NCI-H2107 treated with DMSO at 0.1 percent for 48 hours (cell line): Measurements from ENCODE around the gene TTC9C.
"Not testable (repeated sequence)": the region's sequence is repeated elsewhere in the genome, so short reads cannot be mapped to it uniquely, and the experiment has no call there.

Source experiments
- DNase-seq: peaks from one replicate; lab custom pipeline; 2025; ENCODE audit not compliant: unreplicated experiment; lab: John Stamatoyannopoulos, UW

The TTC9C gene

DNA sequence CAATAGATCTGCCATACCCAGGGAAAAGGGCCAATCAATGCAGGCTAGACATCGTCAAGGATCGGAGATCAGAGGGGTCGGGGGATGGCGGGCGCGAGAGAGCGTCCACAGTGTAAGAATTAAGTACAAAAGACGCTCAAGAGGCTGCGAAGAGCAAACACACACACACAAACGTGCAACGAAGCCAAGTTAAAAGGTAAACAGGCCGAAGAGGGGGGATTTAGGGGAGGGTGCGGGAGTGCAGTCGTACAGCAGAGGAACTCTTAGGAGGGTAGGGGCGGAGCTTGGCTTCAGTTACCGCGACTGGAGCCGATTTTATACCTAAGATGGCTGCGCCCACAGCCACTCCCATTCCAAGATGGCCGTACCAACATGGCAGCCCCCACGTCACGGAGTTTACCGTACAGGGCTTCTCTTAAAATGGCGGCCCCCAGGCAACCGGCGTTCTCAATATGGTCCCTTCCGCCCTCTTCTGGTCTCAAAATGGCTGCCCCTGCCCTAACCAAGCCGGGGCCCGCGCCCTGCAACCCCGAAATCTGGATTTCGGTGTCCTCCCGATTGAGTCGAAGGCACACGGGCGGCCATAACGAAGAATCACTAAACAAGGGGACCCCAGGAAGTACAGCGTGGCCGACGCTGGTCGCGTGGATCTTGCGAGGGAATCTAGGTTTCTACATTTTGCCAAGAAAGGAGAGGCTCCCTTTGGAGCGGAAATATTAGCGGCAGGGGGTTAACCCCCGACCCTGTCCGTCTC, 18.9 kb upstream of the TTC9C start:
- peak; percentile 98 for DNase-seq

DNA sequence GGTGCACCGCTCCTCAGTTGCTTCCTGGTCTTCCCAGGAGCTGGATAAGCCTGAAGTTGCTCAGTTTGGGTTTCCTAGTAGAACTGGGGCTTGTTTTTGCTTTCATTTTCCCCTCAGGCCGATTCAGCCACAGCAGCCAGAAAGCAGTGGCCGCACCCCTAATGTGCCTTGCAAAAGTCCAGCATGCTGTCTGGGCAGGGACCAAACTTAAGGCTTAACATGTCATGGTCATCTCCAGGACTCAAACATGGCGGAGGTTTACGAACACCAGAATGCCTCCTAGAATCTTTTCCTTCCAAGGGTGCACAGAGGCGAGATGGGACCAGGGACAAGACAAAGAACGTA, 18.3 kb upstream of the TTC9C start:
- DNase-seq, result no peak

DNA sequence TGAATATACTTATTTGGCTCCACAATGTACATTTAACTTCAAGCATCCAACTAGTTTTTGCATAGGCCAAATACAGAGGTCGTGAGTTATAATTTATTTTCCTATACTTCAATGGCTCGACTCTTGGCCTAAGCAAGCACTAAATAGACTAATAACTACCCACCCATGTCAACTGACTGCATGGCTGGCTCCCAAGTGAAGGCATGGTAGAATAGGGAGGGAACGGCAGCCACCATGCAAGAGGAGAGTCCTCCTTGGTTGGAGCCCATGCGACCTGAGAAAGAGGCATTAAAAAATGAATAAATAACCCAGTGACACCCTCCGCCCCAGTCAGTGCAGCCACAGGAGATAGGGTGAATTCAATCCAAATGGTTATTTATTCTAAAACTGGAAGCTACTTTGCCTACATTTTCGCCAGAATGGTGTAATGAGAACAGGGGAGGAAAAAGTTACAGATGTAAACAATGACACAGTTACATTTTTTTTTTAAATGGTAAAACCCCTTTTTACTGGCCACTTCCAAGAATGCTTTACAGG, 15.9 kb upstream of the TTC9C start:
- no peak for DNase-seq

DNA sequence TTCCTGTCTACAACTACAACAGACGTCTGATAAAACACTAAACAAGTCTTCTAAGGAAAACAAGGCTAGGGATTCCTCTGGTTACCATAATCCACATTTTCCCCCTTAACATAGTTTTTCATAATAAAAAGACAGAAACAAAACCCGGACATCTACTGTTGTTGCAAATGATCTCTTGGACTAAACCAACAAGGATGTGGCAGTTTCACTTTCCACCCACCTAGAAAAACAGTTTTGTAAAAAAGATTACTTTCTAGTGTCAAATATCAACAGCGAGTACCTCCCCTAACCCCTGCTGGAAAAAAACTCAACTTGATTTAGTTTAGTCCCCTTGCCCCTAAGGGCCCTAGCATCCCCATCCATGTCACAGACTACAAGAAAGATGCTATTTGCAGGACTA, 15.4 kb upstream of the TTC9C start:
- no peak for DNase-seq

DNA sequence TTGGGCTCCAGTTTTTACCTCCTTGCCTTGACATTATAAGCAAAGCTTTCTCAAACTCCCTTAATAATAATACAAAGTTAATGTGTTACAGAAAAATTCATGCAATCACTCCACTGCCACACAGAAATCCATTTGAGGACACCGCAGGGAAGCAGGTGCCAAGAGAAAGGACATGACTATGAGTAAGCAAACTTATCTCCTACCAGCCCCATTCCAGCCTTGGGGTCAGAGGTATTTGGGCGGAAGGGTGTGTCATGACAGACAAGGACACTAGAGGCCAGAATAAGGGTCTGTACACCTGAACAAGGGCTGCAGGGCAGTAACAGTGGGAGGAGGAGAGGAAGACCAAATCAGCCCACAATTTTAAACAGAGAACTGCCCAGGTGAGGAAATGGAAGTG, 14.9 kb upstream of the TTC9C start:
- DNase-seq, result no peak

DNA sequence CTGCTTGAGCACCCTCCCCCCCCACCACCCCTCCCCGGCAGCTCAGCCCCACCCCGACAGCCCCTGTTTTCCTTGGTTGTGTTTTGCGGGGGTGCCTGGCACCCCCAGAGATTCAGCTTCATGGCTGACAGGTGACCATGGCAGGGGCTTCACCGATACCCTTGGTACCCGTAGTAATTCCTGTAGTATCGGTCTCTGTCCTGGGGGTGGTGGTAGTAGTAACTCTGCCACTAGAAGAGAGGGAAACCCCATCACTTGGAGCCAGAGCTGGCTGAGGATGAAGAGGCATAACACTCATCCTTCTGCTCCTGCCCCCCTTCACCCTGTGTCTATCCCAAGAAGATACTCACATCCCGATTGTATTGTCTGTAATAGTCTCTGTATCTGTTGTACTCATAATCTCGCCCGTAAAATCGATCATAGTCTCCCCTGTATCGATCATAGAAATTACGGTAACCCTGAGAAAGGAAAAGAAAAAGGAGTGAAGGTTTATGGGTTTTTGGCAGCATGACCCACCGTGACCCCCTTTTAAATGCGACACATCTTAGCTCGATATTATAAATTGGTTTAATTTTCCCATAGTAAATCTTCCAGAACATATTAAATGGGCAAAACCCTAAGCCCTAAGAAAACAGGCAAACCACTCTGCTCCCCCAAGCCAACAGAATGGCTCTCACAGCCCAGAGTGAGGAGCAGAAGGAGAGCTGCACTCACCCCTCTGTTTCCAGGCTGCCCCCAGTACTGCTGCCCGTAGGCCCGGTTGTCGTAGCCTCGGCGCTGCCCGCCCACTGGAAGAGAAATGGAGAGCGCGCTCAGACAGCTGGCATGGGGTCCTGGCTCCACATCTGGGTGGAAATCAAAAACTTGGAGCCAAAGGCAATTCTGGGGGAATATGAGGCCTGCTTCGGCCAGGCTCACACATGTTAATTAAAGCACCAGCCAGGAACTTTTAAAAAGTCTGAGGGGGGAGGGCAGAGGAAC, 12.8 kb upstream of the TTC9C start:
- DNase-seq, result no peak

DNA sequence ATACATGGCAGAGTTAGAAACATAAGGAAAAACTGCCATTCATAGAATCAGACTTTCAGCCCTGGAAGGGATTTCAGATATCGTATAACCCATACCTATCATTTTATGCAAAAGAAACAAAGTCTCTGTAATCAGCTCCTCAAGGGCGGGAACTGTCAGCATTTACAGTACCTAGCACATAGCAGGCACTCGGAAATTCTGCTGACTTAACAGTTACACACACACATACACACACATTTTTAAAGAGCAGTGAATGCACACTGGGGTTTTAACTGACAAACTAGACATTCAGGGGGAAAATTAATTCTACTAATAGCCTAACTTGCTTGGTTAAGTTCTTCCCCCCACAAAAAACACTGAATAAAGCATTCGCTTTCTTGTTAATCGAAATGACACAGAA, 12.1 kb upstream of the TTC9C start:
- no peak for DNase-seq

DNA sequence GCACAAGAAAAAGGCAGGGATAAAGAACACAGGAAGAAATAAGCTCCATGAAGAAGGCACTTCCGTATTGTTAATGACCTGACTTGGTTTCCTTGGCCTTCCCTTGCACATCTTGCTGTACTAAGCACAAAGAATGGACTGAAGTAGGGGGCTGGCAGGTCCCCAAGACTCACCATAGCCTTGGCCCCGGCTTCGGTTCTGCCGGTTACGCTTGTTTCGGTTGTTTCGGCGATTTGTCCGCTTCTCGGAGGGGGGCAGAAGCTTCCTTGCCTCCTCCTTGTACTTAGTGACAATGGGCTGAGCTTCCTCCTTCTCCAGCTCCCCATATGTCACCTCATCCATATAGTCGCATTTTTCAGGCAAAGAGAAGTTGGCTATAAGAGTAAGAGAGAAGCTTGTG, 11.5 kb upstream of the TTC9C start:
- no peak for DNase-seq

DNA sequence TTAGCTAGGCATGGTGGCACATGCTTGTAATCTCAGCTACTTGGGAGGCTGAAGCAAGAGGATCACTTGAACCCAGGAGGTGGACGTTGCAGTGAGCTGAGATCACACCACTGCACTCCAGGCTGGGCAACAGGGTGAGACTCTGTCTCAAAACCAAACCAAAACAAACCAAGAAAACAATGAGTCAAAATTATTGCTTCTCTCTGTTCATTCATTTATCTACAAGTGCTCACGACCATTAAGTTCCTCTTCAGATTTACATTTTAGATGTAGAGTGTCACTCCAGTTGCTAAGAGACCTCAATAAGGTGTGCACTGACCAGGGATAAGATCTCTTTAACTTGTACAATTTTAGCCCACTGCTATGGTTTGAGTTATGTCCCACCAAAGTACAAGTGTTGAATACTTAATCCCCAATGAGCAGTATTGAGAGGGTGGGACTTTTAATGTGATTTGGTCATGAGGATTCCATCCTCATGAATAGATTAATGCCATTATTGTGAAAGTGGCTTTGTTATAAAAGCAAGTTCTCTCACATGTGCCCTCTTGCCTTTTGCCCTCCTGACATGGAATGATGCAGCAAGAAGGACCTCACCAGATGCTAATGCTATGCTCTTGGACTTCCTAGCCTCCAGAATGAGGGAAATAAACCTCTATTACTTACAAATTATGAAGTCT, 8.8 kb upstream of the TTC9C start:
- no peak for DNase-seq

DNA sequence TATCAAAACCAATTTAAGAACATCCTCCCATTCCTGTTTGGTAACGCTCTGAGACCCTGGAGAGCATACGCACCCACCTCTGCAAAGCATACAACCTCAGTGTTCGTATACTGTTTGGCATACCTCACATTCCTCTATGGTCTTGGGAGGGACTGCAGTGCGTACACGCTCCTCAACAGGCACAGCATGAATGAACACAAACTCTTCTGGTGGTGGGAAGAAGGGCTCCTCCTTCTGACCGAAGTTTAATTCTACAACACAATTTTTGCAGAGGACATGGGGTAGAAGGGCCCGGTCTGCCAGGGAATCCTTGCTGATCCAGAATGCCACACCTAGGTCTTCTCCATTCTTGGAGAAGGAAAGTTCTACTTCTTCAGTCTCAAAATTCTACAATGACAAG, 6.3 kb upstream of the TTC9C start:
- no peak for DNase-seq

DNA sequence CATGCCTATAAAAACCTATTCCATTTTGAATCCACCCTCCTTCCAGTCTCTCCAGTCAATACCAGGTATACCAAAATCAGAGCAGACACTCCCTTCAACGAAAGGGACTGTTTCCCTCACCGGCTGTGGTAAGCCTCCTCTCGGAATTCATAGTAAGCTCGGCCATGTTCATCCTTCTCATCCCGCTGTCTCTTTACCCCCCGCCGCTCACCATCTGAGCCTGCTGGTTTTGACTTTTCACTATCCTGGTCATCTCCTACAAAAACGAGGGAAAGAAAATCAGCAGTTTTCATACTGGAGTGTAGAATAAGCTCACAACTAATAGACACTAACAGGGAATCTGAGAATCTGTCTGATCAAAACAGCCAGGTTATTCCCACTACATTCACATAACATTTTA, 4.1 kb upstream of the TTC9C start:
- no peak for DNase-seq

DNA sequence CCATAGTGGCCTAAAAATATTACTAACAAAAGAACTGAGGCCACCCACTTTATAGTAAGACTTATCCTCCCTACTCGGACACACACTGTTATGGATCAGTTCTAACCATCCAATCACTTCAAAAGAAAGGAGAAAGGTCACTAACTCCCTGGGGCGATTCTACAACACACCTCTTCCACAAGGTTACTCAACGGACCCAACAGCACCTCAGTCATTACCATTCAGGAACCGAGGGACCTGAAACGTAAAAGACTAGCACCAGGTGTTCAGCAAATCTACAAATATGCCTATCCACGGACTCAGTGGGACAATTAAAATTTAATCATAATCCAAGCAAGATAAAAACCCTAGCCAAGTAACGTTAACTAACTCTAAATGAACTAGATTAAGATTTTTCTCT, 2.6 kb upstream of the TTC9C start:
- DNase-seq, result no peak

DNA sequence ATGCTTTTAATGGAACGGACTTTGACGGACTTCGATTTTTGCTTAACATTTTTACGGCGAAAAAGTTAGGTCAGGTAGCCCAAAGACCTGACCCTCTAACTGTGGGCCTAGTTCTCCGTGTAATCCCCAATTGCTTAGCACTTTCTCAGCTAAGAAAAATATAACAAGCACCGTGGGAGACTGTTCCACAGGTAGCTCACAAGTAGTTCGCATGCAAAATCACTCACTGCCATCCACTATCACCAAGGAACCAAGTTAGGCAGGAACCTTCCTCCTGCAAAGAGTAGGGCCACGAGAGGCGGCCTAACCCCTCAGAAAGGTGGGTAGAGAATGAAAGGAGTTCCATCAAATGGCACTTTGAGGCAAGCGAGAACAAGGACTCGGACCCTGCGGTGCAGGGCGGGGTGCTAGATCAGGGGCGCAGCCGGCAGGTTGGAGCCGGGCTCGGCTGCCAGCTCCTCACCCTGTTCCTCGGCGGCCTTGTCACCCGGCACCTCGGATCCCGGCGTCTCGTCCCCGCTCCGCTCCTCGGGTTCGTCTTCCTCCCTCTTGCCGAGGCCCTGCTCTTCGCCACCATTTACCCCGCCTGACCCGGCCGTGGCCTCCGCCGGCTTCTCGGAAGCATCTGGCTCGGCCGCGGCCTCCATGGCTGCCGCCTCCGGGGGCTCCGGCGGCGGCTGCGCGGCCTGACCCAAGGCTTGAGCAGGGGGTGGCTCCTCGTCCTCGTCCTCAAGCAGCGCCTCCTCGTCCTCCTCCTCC, 2.0 kb upstream of the TTC9C start:
- no peak for DNase-seq

DNA sequence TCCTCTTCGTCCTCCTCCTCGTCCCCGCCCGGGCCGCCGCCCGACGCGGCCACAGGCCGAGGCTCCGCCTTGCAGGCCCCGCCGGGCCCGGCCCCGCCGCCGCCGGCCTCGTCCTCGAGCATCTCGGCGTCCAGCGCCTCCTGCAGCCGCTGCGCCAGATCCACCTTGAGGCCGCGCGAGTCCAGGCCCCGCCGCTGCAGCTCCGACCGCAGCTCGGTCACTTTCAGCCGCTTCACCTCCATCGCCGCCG, 1.4 kb upstream of the TTC9C start:
- DNase-seq, result no peak

DNA sequence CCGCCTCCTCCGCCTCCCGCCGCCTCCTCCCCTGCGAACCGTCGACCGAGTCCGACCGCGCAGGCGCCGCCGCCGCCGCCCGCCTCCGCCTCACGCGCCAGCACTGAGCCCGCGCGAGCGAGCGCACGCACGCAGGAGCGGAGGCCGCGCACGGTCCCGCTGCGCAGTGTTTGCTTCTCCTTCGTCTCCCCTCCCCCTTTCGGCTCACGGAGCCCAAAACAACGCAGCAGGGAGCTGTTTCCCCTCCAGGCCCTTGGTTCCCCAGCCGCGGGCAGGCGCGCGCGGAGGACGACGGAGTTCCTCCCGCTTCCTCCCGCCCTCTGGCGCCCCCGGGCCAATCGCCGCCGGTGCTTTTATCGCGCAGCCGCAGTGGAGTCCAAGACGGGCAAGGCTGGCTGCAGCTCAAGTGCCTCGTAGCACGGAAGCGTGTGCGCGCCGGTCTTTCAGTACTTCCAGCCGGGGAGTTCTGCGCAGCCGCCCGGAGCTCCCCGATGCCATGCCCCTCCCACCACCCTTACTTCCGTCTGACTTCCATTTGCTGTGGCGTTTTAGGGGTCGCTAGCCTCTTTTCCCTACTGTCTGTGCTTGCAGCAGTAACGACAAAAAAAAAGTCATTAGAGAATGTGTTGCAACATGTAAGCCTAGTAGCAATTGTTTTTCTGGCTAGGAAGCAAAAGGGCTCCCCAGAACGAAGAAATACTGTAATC, 968 bp upstream of the TTC9C start, which contains the start of gene HNRNPUL2:
TSS of gene HNRNPUL2 (minus strand) at position 293 of the 707 bp plus-strand sequence. CDS start 301 bp downstream, outside the sequence.
- peak; percentile 96 for DNase-seq

DNA sequence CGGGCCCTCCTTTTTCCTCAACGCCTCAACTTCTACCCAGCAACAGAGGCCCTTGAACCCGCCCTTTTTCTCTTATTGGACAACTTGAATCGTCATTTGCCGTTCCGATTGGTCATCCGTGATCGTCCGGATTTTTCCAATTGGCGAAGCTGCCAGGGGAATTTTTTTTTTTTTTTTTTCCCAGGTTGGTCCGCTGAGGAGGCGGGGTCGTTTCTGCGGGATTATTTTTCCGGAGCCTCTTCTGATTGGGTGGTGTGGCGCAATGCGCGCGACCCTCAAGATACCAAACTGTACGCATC, 465 bp upstream of the TTC9C start:
- DNase-seq, result peak; percentile 96

DNA sequence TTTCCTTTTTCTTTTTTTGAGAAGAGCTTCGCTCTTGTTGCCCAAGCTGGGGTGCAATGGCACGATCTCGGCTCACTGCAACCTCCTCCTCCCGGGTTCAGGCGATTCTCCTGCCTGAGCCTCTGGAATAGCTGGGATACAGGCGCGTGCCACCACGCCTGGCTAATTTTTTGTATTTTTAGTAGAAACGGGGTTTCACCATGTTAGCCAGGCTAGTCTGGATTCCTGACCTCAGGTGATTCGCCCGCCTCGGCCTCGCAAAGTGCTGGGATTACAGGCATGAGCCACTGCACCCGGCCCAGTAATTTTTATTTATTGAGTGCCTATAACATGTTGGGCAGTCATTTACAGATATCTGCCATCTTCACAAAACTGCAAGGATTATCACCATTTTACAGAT, 1.8 kb downstream of the TTC9C start:
- DNase-seq, result not testable (repeated sequence)

DNA sequence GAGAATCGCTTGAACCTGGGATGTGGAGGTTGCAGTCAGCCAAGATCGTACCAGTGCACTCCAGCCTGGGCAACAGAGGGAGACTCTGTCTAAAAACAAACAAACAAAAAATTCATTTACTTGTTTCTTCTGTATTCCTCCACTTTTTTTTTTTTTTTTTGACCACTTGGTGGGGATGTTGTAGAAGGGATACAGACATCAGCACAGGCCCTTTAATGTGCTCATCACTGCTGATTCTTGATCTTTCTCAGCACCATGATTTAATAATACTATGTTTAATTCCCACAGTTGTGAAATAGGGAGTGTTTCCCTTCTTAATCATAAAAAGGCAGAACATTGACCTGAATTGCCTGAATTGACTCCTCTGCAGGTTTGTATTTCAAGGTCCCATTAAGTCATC, 4.5 kb downstream of the TTC9C start:
- no peak for DNase-seq

DNA sequence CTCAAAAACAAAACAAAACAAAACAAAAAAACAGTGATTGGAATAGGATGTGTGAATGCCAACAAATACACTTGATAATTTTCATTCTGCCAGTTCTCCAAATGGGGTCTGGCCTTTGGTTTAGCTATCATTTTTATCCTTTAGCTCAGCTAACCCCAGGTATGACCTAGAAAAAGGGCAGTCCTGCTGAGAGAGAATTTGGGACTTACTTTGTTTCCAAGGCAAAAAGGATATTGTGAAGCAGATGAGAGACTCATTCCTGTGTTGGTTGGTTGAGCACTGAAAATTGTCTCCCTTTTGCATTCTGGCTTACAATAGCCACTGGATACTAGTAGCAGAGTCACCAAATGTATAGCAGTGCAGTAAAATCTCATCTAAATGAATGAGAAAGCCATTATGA, 8.9 kb downstream of the TTC9C start:
- DNase-seq, result no peak

DNA sequence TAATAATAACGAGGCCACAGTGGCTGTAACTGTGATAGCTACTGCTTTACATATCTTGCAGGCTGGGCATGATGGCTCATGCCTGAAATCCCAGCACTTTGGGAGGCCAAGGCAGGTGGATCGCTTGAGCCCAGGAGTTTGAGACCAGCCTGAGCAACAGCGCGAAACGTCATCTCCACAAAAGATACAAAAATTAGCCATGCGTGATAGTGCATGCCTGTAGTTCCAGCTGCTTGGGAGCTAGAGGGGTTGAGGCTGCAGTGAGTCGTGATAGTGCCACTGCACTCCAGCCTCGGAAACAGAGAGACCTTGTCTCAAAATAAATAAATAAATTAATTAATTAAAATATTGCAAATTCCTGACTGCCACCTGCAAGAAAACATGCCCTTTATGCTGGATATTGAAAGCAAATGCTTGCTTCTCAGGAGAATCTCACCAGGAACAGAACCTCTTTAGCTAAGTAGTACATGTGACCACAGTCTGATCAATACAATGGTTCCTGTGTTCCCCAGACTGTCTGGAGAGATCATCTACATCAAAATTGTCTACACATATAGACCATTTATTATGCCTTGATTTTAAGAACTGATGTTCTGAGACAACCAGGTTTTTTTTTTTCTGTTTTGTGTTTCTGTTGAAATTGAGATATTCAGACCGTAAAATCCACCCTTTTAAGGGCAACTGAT, 19.3 kb downstream of the TTC9C start:
- DNase-seq, result no peak
